A549 (cell line): ENCODE results near the gene PAQR6. TPM values are rescaled to one million over a fixed set of nuclear protein-coding genes. Genes with fewer than 3 reads are reported as not detected.

Experiments
- ATAC-seq, 2 experiments: fragments of 200-7000 bp in 1 of 2; fragments of >200 bp in 1 of 2; cut with Nextera tagmentation in 1 of 2; cut with Tn5 transposase in 1 of 2; 3 replicates each; pipeline versions ENCODE4 v1.8.0 to v1.9.1; 2018 to 2020; ENCODE audit warnings: mild to moderate bottlenecking in 1 of 2, moderate library complexity in 1 of 2
- CTCF ChIA-PET: fragments of 300-600 bp; sonication (Branson Sonifier 250); formaldehyde crosslinking; extraction: SDS; loops from one replicate; lab custom pipeline; 2021; ENCODE audit warnings: antibody characterized with exemption, inconsistent platforms; lab: Yijun Ruan, JAX
- POLR2A ChIA-PET: fragments of 350-600 bp; formaldehyde crosslinking; extraction: SDS; loops from one replicate; lab custom pipeline; 2021; ENCODE audit warnings: antibody characterized with exemption, inconsistent platforms; lab: Yijun Ruan, JAX
- DNase-seq, 2 experiments: peaks; one replicate each; pipeline versions ENCODE4 v3.0.0 to v3.0.0-alpha.2; 2011 to 2016; ENCODE audit warnings: low read depth in 1 of 2, low spot score in 1 of 2
- FAIRE-seq: peaks from 2 replicates; lab custom pipeline; 2011; peaks lifted over from hg19 to GRCh38; lab: Jason Lieb, UNC
- H3K27ac ChIP-seq, 2 experiments: fragments of >200 bp; sonication (Bioruptor Twin); formaldehyde crosslinking; 3 replicates each; pipeline ENCODE4 v1.5.1; 2016 to 2017
- H3K4me1 ChIP-seq: fragments of >200 bp; sonication (Bioruptor Twin); formaldehyde crosslinking; 3 replicates; pipeline ENCODE4 v1.6.1; 2016
- H3K4me2 ChIP-seq: fragments of >200 bp; sonication (Bioruptor Twin); formaldehyde crosslinking; 3 replicates; pipeline ENCODE4 v1.6.1; 2016
- H3K4me3 ChIP-seq: fragments of >200 bp; sonication (Bioruptor Twin); formaldehyde crosslinking; 3 replicates; pipeline ENCODE4 v1.5.1; 2016
- H3K9me3 ChIP-seq: fragments of >200 bp; sonication (Bioruptor Twin); formaldehyde crosslinking; 3 replicates; pipeline ENCODE4 v1.6.1; 2016
- CBX2 ChIP-seq: fragments of 200-600 bp; sonication (generic); IDR thresholded peaks from 2 replicates; pipeline ENCODE4 v1.6.1; 2016; ENCODE audit warnings: low read depth, mild to moderate bottlenecking, borderline replicate concordance
- CEBPB ChIP-seq, 2 experiments: fragments of >200 bp in 1 of 2; sonication (Bioruptor Twin) in 1 of 2; formaldehyde crosslinking in 1 of 2; IDR thresholded peaks; 2 replicates each; pipeline ENCODE4 v1.6.1; 2012 to 2016
- E2F6 ChIP-seq: IDR thresholded peaks from 2 replicates; pipeline ENCODE4 v1.6.1; 2012; ENCODE audit warnings: low read depth, borderline replicate concordance
- EHMT2 ChIP-seq: fragments of 200-600 bp; sonication (generic); IDR thresholded peaks from 2 replicates; pipeline ENCODE4 v1.6.1; 2016; ENCODE audit warnings: antibody characterized with exemption, low read depth, mild to moderate bottlenecking, moderate library complexity
- HDAC2 ChIP-seq: fragments of 200-600 bp; sonication (generic); IDR thresholded peaks from 2 replicates; pipeline ENCODE4 v1.6.1; 2016
- HOXB5 ChIP-seq: fragments of 250-450 bp; sonication (Bioruptor Pico); IDR thresholded peaks from 2 replicates; pipeline ENCODE4 v1.5.0; 2020; ENCODE audit warnings: mild to moderate bottlenecking, moderate library complexity
- KDM1A ChIP-seq: fragments of 200-600 bp; sonication (generic); IDR thresholded peaks from 2 replicates; pipeline ENCODE4 v1.6.1; 2016; ENCODE audit warnings: low read depth, mild to moderate bottlenecking
- MAX ChIP-seq: IDR thresholded peaks from 2 replicates; pipeline ENCODE4 v1.6.1; 2012
- MAZ ChIP-seq: fragments of 150-350 bp; IDR thresholded peaks from 2 replicates; pipeline ENCODE4 v1.6.1; 2014; ENCODE audit warnings: antibody characterized with exemption, low read depth, low read length, borderline replicate concordance
- NPAS2 ChIP-seq: fragments of 250-450 bp; sonication (Bioruptor Pico); IDR thresholded peaks from 2 replicates; pipeline ENCODE4 v1.8.0; 2022; ENCODE audit warnings: mild to moderate bottlenecking, moderate library complexity, borderline replicate concordance
- NR3C1 ChIP-seq: fragments of >200 bp; sonication (Bioruptor Twin); formaldehyde crosslinking; IDR thresholded peaks from 3 replicates; pipeline ENCODE4 v1.6.1; 2017
- PHF8 ChIP-seq: fragments of 200-600 bp; sonication (generic); IDR thresholded peaks from 2 replicates; pipeline ENCODE4 v1.6.1; 2016; ENCODE audit warnings: low read depth, mild to moderate bottlenecking, antibody characterized with exemption, moderate library complexity, borderline replicate concordance
- POLR2AphosphoS2 ChIP-seq: conservative IDR thresholded peaks from 2 replicates; pipeline ENCODE4 v1.6.1; 2012; ENCODE audit warnings: low read length, improper control_type of control experiment, inconsistent platforms
- RFX5 ChIP-seq: fragments of 450-650 bp; IDR thresholded peaks from 2 replicates; pipeline ENCODE4 v1.7.1; 2014; ENCODE audit warnings: antibody characterized with exemption, mild to moderate bottlenecking, moderate library complexity
- TP53 ChIP-seq: fragments of 250-450 bp; sonication (Bioruptor Pico); IDR thresholded peaks from 2 replicates; pipeline ENCODE4 v1.5.0; 2021; ENCODE audit warnings: mild to moderate bottlenecking, moderate library complexity
- ZNF302 ChIP-seq: fragments of 250-450 bp; sonication (Bioruptor Pico); IDR thresholded peaks from 2 replicates; pipeline ENCODE4 v1.9.0; 2021; ENCODE audit warnings: inconsistent platforms, mild to moderate bottlenecking, moderate library complexity
- WGBS: methylation state at CpG from one replicate; pipeline ENCODE4 v1.1.6; 2017; ENCODE audit errors: missing lambda C conversion rate; 5-methylcytosine and 5-hydroxymethylcytosine counted together
- polyA plus RNA-seq, 4 experiments: library from polyadenylated mRNA; depleted of rRNA in 3 of 4; stranded (reverse); fragments of >200 nt; fragmentation: RNase III in 1 of 4; extraction: RNeasy Plus Mini Kit Qiagen cat#74134 plus additional on column Dnase treatment in 1 of 4; gene quantifications; 2 replicates in 3 of 4; 3 replicates in 1 of 4; pipeline ENCODE4 v1.2.3, GENCODE V29; 2011 to 2017
- TF ChIP-seq, protein P1 (sequence below): fragments of 150-350 bp; IDR thresholded peaks from 2 replicates; pipeline ENCODE4 v1.6.1; 2014; ENCODE audit warnings: low read depth, mild to moderate bottlenecking, low read length
- TF ChIP-seq, protein P2 (sequence below): fragments of >200 bp; sonication (Bioruptor Twin); formaldehyde crosslinking; IDR thresholded peaks from 2 replicates; pipeline ENCODE4 v1.6.1; 2016
- TF ChIP-seq, protein P3 (sequence below): IDR thresholded peaks from 2 replicates; pipeline ENCODE4 v1.6.1; 2012
- TF ChIP-seq, protein P4 (sequence below): fragments of >200 bp; sonication (Bioruptor Twin); formaldehyde crosslinking; IDR thresholded peaks from 3 replicates; pipeline ENCODE4 v1.5.1; 2016

Gene PAQR6
- polyA plus RNA-seq, 2 of the 4 experiments (the other 2 are of a cell fraction): 2.4 to 8.6 TPM

DNA sequence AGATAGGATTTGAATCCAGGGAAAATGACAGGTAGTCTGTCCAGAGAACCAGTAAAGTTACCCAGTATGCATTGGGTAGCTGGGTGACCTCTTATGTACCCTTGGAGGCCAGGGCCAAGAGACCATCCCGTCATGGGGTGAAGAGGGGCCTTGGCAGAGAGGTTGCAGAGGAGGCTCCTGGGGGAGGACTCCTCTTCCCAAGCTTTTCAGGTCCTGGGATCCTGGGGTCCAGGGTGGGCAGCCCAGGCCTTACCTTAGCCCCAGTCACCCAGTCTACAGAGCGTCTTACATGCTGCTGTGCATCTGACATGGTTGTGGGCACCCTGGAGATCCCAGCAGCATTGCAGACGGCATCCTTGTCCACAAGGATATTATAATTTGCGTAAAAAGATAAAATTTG is 21.1 kb downstream of the PAQR6 start (continued):
- TF ChIP-seq, protein P1, sequence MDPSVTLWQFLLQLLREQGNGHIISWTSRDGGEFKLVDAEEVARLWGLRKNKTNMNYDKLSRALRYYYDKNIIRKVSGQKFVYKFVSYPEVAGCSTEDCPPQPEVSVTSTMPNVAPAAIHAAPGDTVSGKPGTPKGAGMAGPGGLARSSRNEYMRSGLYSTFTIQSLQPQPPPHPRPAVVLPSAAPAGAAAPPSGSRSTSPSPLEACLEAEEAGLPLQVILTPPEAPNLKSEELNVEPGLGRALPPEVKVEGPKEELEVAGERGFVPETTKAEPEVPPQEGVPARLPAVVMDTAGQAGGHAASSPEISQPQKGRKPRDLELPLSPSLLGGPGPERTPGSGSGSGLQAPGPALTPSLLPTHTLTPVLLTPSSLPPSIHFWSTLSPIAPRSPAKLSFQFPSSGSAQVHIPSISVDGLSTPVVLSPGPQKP: no peak
- TF ChIP-seq NR3C1: no peak
- TF ChIP-seq ZNF302 (CRISPR knock-in tag): no peak
- TF ChIP-seq KDM1A: no peak
- no peak for TF ChIP-seq HDAC2

GRCh38 chr1:156226116-156226538 is 21.7 kb downstream of the PAQR6 start:
- Histone ChIP-seq H3K4me3 (no peak overlapping the region), H3K4me2 (no peak overlapping the region), H3K27ac (no peak overlapping the region), H3K9me3 (no peaks in the 10 kb centered on the region)
- 72% methylated on average over 2 of the region's 2 CpGs for WGBS
- ChIA-PET POLR2A (no interaction called here), CTCF (interaction anchor here (0.7 to 25.3 kb wide), 19 partner anchors 10 to 357 kb away, joined by 3 to 639 read pairs (median 8); partner anchors contain the start of genes BGLAP, MEX3A, PMF1 and SEMA4A)
- no peak for DNase-seq
- FAIRE-seq: no peak
- no peak for ATAC-seq
- TF ChIP-seq MAZ (no peak), E2F6 (no peak), TP53 (CRISPR knock-in tag) (no peak), NPAS2 (CRISPR knock-in tag) (no peak), POLR2AphosphoS2 (no peak), CBX2 (no peak), CEBPB (IDR thresholded peaks at IDR 0.05) (no peak), RFX5 (no peak), PHF8 (no peak), MAX (no peak), EHMT2 (no peak)
- TF ChIP-seq, protein P2, sequence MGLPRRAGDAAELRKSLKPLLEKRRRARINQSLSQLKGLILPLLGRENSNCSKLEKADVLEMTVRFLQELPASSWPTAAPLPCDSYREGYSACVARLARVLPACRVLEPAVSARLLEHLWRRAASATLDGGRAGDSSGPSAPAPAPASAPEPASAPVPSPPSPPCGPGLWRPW: no peak
- TF ChIP-seq, protein P3, sequence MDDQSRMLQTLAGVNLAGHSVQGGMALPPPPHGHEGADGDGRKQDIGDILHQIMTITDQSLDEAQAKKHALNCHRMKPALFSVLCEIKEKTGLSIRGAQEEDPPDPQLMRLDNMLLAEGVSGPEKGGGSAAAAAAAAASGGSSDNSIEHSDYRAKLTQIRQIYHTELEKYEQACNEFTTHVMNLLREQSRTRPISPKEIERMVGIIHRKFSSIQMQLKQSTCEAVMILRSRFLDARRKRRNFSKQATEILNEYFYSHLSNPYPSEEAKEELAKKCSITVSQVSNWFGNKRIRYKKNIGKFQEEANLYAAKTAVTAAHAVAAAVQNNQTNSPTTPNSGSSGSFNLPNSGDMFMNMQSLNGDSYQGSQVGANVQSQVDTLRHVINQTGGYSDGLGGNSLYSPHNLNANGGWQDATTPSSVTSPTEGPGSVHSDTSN: no peak
- TF ChIP-seq, protein P1: no peak
- TF ChIP-seq, all 56 proteins: peak for 0
- H3K4me1 ChIP-seq: peaks cover 14% of the 10 kb centered on the region

- Histone ChIP-seq H3K9me3 (no peaks in the 10 kb centered on the region), H3K4me2 (no peak overlapping the region), H3K4me3 (no peak overlapping the region), H3K27ac (peak overlapping the region in 1 of 2 experiments; percentile 63; a peak in 2 of 6 replicates), H3K4me1 (peaks cover 14% of the 10 kb centered on the region)
- ChIA-PET CTCF (interaction anchor here (0.7 to 25.3 kb wide), 43 partner anchors 10 to 357 kb away, joined by 3 to 639 read pairs (median 5); partner anchors contain the start of genes BGLAP, MEX3A, PAQR6 and PMF1), POLR2A (interaction anchor here (1.1 to 1.2 kb wide), 2 partner anchors 12 to 31 kb away, joined by 7 to 13 read pairs; partner anchors contain the start of genes PMF1 and SLC25A44)
- TF ChIP-seq, protein P4, sequence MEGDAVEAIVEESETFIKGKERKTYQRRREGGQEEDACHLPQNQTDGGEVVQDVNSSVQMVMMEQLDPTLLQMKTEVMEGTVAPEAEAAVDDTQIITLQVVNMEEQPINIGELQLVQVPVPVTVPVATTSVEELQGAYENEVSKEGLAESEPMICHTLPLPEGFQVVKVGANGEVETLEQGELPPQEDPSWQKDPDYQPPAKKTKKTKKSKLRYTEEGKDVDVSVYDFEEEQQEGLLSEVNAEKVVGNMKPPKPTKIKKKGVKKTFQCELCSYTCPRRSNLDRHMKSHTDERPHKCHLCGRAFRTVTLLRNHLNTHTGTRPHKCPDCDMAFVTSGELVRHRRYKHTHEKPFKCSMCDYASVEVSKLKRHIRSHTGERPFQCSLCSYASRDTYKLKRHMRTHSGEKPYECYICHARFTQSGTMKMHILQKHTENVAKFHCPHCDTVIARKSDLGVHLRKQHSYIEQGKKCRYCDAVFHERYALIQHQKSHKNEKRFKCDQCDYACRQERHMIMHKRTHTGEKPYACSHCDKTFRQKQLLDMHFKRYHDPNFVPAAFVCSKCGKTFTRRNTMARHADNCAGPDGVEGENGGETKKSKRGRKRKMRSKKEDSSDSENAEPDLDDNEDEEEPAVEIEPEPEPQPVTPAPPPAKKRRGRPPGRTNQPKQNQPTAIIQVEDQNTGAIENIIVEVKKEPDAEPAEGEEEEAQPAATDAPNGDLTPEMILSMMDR: 0 out of 3 replicates have a peak, but pooled peaks have one; percentile 4
- TF ChIP-seq HOXB5 (CRISPR knock-in tag): no peak
- 4% methylated on average over 2 of the region's 2 CpGs for WGBS
- no peak for ATAC-seq
- DNase-seq: no peak
- no peak for FAIRE-seq
Measured at GRCh38 chr1:156225677-156226014, 22.2 kb downstream of the PAQR6 start.
